ENCODE measurements around the gene ARHGAP26. TPM values are rescaled to one million over a fixed set of nuclear protein-coding genes. Genes with fewer than 3 reads are reported as not detected.

Gene ARHGAP26
- total RNA-seq, 1 donor from 2014 or later, result 25.2 TPM

GRCh38 chr5:142783601-142784341 is 13.6 kb downstream of the ARHGAP26 start:
- DNase-seq (ENCODE audit: low read depth in 2 of 2), result no peak

- DNase-seq (ENCODE audit: low read depth in 2 of 2), result no peak
Measured at GRCh38 chr5:142784401-142784955, 14.3 kb downstream of the ARHGAP26 start.

- no peak for DNase-seq (ENCODE audit: low read depth in 2 of 2)
Measured at GRCh38 chr5:142785206-142785605, 15.0 kb downstream of the ARHGAP26 start.

DNA sequence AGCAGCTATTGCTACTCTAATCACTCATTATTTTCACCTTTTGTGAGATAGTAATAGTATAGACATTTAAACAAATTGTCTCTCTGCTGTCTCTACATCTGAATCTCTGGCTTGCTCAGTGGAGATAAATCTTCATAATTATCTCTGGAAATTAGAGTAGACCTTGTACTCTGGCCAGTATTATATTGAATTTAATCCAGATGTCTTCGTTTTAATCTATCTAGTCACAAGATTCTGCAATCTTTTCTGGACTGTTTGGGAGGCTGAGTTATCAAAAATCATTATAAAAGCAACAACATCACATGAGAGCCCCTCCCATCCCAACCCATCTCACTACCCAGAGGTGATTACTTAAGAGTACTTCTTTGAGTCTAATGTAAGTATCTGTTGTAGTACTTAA is 19.0 kb downstream of the ARHGAP26 start:
- no peak for DNase-seq (ENCODE audit: low read depth in 2 of 2)

DNA sequence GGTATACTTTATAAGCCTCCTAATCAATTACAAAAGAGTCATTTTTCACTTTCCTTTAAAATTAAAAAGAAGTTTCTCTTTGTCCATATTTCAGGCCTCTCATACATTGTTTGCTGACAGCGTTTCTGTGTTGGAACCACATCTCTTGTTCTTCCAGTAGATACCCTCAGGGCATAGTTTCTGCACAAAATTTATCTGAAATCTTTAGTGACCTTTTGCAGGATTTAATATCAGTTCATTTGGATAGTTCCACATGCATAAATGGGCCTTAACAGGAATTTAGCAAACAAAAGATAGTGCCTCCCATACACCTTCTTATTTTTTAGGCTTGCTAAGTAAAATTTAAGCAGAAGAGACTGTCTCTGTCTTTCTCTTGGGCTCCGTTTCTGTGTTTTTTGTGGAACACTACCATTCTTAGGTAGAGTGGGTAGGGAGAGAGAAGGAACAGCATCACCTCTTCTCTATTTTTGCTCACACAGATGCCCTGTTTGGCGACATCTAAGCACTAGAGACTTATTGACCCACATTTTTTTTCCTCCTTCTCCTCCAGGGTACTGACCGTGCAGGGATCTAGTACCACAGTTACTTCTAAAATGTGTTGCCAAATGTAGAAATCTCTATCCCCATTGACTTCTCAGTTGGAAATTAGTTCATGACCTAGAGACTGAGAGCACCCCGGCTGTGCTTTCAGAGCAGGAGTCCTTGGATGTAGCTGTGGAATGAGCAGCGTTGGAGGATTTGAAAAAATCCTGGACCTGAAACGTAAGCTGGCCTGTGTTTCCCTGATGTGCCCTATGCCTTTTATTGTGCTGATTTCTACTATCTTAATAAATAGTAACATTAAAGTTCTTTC is 22.1 kb downstream of the ARHGAP26 start:
- no peak for DNase-seq (ENCODE audit: low read depth in 2 of 2)

GRCh38 chr5:142792865-142793232 is 22.7 kb downstream of the ARHGAP26 start:
- no peak for DNase-seq (ENCODE audit: low read depth in 2 of 2)

GRCh38 chr5:142794537-142794936 is 24.4 kb downstream of the ARHGAP26 start:
- no peak for DNase-seq (ENCODE audit: low read depth in 2 of 2)

DNA sequence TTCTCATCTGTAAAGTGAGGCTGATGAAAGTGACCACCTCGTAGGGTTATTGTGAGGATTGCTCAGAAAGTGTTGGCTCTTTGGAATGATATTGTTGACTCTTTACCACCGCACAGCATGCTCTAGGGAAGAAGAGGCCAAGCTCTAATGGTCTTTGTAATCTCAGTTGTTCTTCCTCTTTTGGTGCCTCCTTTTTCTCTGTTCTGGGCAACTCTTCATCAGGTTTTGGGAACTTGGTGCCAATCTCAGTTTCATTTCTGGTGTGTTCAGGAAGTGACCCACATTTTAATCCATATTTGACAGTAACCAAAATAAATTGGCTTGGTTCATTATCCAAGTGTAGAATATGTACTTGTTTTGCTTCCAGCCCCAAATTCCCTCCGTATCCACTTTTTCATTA is 25.1 kb downstream of the ARHGAP26 start:
- DNase-seq (ENCODE audit: low read depth in 2 of 2), result no peak

DNA sequence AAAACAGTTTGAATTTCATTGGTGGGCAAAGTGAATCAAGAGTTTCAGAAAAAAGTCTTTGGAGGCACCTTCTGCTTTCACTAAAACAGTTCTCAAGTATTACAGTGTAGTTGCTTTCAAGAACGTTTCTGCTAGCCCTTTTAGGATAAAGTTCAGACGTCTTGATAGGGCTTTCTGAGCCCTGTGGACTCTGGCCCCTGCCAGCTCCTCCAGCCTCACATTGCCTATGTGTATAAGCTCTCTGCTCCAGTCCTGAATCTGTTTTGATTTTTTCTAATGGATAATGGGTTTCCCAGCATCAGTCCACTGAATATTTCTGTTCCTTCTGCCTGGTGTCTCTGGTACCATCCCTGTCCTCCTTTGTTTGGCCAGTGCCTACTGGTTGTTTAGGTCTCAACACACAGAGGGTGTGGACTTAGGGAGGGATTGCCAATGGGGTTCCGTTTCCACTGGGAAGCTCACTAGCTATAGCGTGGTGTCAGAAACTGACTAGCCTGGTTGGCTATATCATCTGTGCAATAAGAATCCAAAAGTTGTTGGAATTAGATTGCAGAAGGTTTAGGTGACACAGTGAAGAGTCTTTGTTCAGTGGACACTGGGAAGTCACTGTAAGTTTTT is 26.4 kb downstream of the ARHGAP26 start:
- no peak for DNase-seq (ENCODE audit: low read depth in 2 of 2)

DNA sequence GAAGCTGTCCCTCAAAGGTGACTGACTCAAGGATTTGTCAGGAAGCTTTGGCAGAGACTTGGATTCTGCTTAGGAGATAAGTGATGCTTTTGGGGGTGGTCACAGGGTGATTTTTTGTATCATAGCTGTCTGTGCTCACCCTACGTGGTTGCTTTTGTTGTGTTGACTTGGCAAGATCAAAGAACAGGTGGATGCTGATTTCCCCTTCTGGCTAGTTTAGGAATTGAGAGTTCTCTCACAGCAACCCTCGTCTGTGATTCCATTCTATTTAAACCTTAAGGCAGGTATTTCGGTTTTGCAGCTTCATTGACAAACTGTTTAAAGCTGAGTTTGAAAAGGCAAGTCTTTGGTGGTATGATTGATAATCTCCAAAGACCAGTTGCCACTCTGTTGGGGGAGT is 27.2 kb downstream of the ARHGAP26 start:
- DNase-seq (ENCODE audit: low read depth in 2 of 2), result no peak

- no peak for DNase-seq (ENCODE audit: low read depth in 2 of 2)
Measured at GRCh38 chr5:142798099-142798770, 28.1 kb downstream of the ARHGAP26 start.

DNA sequence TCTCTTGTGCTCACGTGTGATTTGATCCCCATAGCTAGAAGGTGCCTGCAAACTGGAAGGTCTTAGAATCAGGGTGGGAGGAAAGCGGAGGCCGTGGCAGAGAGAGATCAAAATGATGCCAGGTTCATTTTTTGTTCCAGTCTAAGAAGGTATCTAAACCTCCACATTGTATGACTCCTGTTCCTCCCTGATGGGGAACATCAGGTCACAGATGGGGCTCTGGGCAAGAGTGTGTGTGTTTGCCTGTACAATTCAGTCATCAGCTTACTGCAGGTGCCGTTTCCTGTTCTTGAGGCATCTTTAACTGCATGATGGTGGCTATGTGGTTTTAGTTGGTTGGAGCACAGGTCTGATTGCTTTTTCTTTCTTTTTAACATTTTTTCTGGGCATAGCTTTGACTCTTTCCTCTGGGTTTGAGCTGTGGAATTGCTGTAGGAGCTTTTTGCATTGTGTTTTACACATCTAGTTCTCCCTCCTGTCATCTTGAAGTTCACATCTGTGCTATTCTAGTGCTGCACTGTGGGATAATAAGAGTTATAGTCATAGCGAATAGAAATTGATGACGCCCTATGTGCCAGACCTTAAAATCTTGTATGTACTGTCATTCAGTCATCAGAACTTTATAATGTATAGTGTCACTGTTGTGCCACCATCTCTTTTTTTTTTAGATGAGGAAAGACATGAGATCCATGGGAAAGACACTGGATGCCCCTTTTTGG is 30.8 kb downstream of the ARHGAP26 start:
- DNase-seq (ENCODE audit: low read depth in 2 of 2), result no peak

DNA sequence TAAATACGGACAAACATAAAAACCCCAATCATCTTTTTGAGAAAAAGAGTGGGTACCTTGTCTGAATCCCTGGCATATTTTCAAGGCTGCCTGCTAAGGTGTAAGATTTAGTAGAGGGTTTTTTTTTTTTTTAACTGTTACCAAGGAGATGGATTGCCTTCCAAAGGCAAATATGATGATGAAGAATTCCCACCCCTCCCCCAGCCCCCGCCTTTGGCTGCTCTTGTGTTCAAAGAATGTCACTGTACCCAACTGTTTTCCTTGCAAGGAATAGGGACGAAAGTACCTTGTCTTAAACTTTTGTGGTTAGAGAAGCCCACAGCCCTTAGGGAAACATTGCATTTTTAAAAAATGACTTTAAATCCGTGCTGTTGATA is 31.3 kb downstream of the ARHGAP26 start:
- DNase-seq (ENCODE audit: low read depth in 2 of 2), result no peak

DNA sequence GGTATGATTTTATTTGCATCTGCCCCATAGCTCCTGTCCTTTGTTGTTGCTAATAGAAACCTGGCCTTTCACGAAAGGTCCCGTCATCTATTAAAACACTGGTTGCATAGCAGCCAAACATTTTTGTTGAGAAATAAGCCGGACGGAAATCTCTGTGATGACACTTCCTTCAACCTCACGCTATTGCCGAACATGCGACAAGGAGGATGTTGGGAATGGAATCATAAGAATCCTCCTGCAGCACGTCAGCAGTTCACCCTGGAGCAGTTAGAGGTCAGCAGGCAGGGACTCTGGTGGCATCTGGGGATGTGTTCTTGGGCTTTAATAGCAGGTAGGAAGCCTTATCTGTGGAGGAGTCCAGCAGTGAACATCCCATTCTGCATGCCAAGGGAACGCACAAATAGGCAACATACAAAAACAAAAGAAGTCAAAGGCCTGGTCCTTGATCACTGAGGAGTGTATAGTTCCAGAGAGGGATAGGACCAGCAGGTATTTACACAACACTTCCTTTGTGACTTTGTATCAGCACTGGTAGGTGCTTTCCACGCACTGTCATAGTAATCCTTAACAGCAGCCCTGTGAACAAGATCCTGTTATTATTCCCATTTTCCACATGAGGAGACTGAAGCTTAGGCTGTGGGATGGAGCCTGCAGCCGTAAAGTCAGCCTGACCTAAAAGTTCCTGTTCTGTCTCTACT is 33.4 kb downstream of the ARHGAP26 start:
- DNase-seq (ENCODE audit: low read depth in 2 of 2), result peak; percentile 96 to 99

GRCh38 chr5:142805339-142805738 is 35.2 kb downstream of the ARHGAP26 start:
- DNase-seq (ENCODE audit: low read depth in 2 of 2), result no peak

GRCh38 chr5:142806841-142807267 is 36.7 kb downstream of the ARHGAP26 start:
- no peak for DNase-seq (ENCODE audit: low read depth in 2 of 2)

GRCh38 chr5:142807372-142807911 is 37.3 kb downstream of the ARHGAP26 start:
- DNase-seq (ENCODE audit: low read depth in 2 of 2), result peak; percentile 35 to 39

- no peak for DNase-seq (ENCODE audit: low read depth in 2 of 2)
Measured at GRCh38 chr5:142808878-142809598, 38.9 kb downstream of the ARHGAP26 start.

DNA sequence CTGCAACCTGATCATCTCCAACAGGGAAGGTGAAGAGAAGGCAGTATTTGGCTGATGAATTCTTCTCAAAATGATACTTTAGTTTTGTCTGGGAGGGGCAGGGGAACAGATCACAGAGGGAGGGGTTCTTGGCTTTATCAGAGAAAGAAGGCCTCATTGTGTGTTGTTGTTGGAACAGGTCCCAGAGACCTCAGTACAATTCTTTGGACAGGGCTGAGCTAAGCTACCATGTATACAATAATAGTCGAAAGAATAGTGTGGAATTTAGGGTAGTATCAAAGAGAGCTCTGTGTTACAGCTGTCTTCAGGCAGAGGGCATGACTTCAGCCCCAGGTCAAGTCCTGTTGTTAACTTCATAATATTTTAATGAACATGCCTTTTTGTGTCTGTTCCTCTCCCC is 39.9 kb downstream of the ARHGAP26 start:
- peak; percentile 74 to 86 for DNase-seq (ENCODE audit: low read depth in 2 of 2)

Measured in dermis microvascular lymphatic vessel endothelial cell (primary cell).